ENCODE measurements around the gene FTCDNL1.

FTCDNL1 gene

GRCh38 chr2:199764273-199764800, 86.7 kb downstream of the FTCDNL1 start:
- Histone ChIP-seq H3K4me1 (ENCODE audit: insufficient read depth, low read length) (no peaks in the 10 kb centered on the region), H3K9ac (ENCODE audit: low read depth, low read length) (no peak overlapping the region), H3K27ac (ENCODE audit: low read length) (no peak overlapping the region), H3K27me3 (ENCODE audit: insufficient read depth, low read length, poor library complexity) (peaks cover 15% of the 10 kb centered on the region), H3K4me2 (ENCODE audit: insufficient read depth, low read length) (no peak overlapping the region), H3K9me3 (ENCODE audit: insufficient read depth, low read length, severe bottlenecking) (no peaks in the 10 kb centered on the region), H4K20me1 (ENCODE audit: insufficient read depth, low read length) (no peaks in the 10 kb centered on the region), H3K4me3 (ENCODE audit: low read depth in 1 of 2, low read length in 2 of 2) (no peak overlapping the region), H3K79me2 (ENCODE audit: insufficient read depth, low read length) (no peaks in the 10 kb centered on the region), H3K36me3 (ENCODE audit: insufficient read depth, low read length) (no peaks in the 10 kb centered on the region), H2AFZ (ENCODE audit: low read depth, low read length) (no peak overlapping the region)
- no peak for DNase-seq
- no peak for ATAC-seq (ENCODE audit: insufficient read depth, low read depth)
- TF ChIP-seq CTCF (IDR thresholded peaks at IDR 0.05; ENCODE audit: borderline replicate concordance, extremely low read depth, low read length, poor library complexity, severe bottlenecking) (no peak), EZH2 (IDR thresholded peaks at IDR 0.05; ENCODE audit: borderline replicate concordance, low read depth, low read length, severe bottlenecking) (no peak)

- no peak overlapping the region for H3K9ac ChIP-seq (ENCODE audit: low read depth, low read length)
- no peaks in the 10 kb centered on the region for H3K9me3 ChIP-seq (ENCODE audit: insufficient read depth, low read length, severe bottlenecking)
- H4K20me1 ChIP-seq (ENCODE audit: insufficient read depth, low read length) = no peaks in the 10 kb centered on the region
- H2AFZ ChIP-seq (ENCODE audit: low read depth, low read length) = no peak overlapping the region
- no peak overlapping the region for H3K4me2 ChIP-seq (ENCODE audit: insufficient read depth, low read length)
- H3K27ac ChIP-seq (ENCODE audit: low read length) = no peak overlapping the region
- H3K36me3 ChIP-seq (ENCODE audit: insufficient read depth, low read length) = no peaks in the 10 kb centered on the region
- no peaks in the 10 kb centered on the region for H3K4me1 ChIP-seq (ENCODE audit: insufficient read depth, low read length)
- no peak for ATAC-seq (ENCODE audit: insufficient read depth, low read depth)
- DNase-seq = no peak
- TF ChIP-seq CTCF (IDR thresholded peaks at IDR 0.05; ENCODE audit: borderline replicate concordance, extremely low read depth, low read length, poor library complexity, severe bottlenecking) (no peak), EZH2 (IDR thresholded peaks at IDR 0.05; ENCODE audit: borderline replicate concordance, low read depth, low read length, severe bottlenecking) (no peak)
- no peaks in the 10 kb centered on the region for H3K79me2 ChIP-seq (ENCODE audit: insufficient read depth, low read length)
- H3K4me3 ChIP-seq (ENCODE audit: low read depth in 1 of 2, low read length in 2 of 2) = no peak overlapping the region
- H3K27me3 ChIP-seq (ENCODE audit: insufficient read depth, low read length, poor library complexity) = peaks cover 13% of the 10 kb centered on the region
Observed at GRCh38 chr2:199762963-199763362, 88.0 kb downstream of the FTCDNL1 start.

- Histone ChIP-seq H3K36me3 (ENCODE audit: insufficient read depth, low read length) (no peaks in the 10 kb centered on the region), H4K20me1 (ENCODE audit: insufficient read depth, low read length) (no peaks in the 10 kb centered on the region), H2AFZ (ENCODE audit: low read depth, low read length) (no peak overlapping the region), H3K9ac (ENCODE audit: low read depth, low read length) (no peak overlapping the region), H3K4me3 (ENCODE audit: low read depth in 1 of 2, low read length in 2 of 2) (no peak overlapping the region), H3K27me3 (ENCODE audit: insufficient read depth, low read length, poor library complexity) (peaks cover 14% of the 10 kb centered on the region), H3K4me2 (ENCODE audit: insufficient read depth, low read length) (no peak overlapping the region), H3K79me2 (ENCODE audit: insufficient read depth, low read length) (no peaks in the 10 kb centered on the region), H3K27ac (ENCODE audit: low read length) (no peak overlapping the region), H3K9me3 (ENCODE audit: insufficient read depth, low read length, severe bottlenecking) (no peaks in the 10 kb centered on the region), H3K4me1 (ENCODE audit: insufficient read depth, low read length) (no peaks in the 10 kb centered on the region)
- ATAC-seq (ENCODE audit: insufficient read depth, low read depth) (no peak), DNase-seq (no peak)
- no peak for TF ChIP-seq EZH2 (IDR thresholded peaks at IDR 0.05; ENCODE audit: borderline replicate concordance, low read depth, low read length, severe bottlenecking)
- no peak for TF ChIP-seq CTCF (IDR thresholded peaks at IDR 0.05; ENCODE audit: borderline replicate concordance, extremely low read depth, low read length, poor library complexity, severe bottlenecking)
Observed at GRCh38 chr2:199760574-199760973, 90.4 kb downstream of the FTCDNL1 start.

Measured in DND-41 (cell line).